Psoas muscle (tissue), 8 donors: Measurements from ENCODE around the gene SOCS3. TPM values are rescaled to one million over a fixed set of nuclear protein-coding genes. Genes with fewer than 3 reads are reported as not detected.

Experiments
- ATAC-seq, 4 donors: fragments of 200-7000 bp; cut with Tn5 transposase; one replicate each; pipeline ENCODE4 v1.9.1; 2020; ENCODE audit warnings: moderate library complexity in 3 of 4, mild to moderate bottlenecking in 2 of 4
- DNase-seq, 2 donors: peaks; one replicate each; pipeline ENCODE4 v3.0.0-alpha.2; 2020
- H3K27ac ChIP-seq: fragments of 200-600 bp; one replicate; pipeline ENCODE4 v1.8.0; 2022
- H3K27me3 ChIP-seq, 3 donors: fragments of 200-600 bp in 1 of 3; one replicate each; pipeline versions ENCODE4 v1.6.1 to v1.8.0; 2013 to 2022; ENCODE audit warnings: low read length in 2 of 3, mild to moderate bottlenecking in 2 of 3, moderate library complexity in 1 of 3; ENCODE audit not compliant: insufficient read depth in 3 of 3
- H3K36me3 ChIP-seq, 2 donors: fragments of 200-600 bp in 1 of 2; one replicate each; pipeline versions ENCODE4 v1.6.1 to v1.8.0; 2013 to 2022; ENCODE audit warnings: low read depth in 1 of 2, mild to moderate bottlenecking in 1 of 2, moderate library complexity in 1 of 2; ENCODE audit not compliant: insufficient read depth in 1 of 2
- H3K4me1 ChIP-seq: fragments of 200-600 bp; one replicate; pipeline ENCODE4 v1.8.0; 2022
- H3K4me3 ChIP-seq: fragments of 200-600 bp; one replicate; pipeline ENCODE4 v1.8.0; 2022; ENCODE audit warnings: mild to moderate bottlenecking
- H3K9me3 ChIP-seq: fragments of 200-600 bp; one replicate; pipeline ENCODE4 v1.8.0; 2022
- WGBS, 3 donors: extraction: QIAGEN DNeasy Blood & Tissue Kit; methylation state at CpG; one replicate each; pipeline versions ENCODE4 v1.1.6 to v1.1.7; 2013; 5-methylcytosine and 5-hydroxymethylcytosine counted together
- intact Hi-C, 2 donors: fragments of 100-400 bp; cut with DNase I; formaldehyde crosslinking; loops; one replicate each; pipeline versions ENCODE4 v1.11.0 to v1.14.2; 2022
- polyA plus RNA-seq, 3 donors: library from polyadenylated mRNA; stranded (reverse); fragments of 200-250 nt; gene quantifications; one replicate each; pipeline ENCODE4 v1.2.3, GENCODE V29; 2013
- total RNA-seq, 4 donors: library from RNA; stranded (reverse); fragmentation: NEBNext Ultra II Directional in 2 of 4; extraction: Animal tissue kit (Norgen Biotek cat#: 25700) in 2 of 4; gene quantifications; one replicate each; pipeline versions ENCODE4 v1.2.1 to v1.2.4, GENCODE V29; 2021 to 2023
- TF ChIP-seq, protein P1 (sequence below): fragments of 200-600 bp; IDR thresholded peaks from one replicate; pipeline ENCODE4 v1.8.0; 2022; ENCODE audit warnings: antibody characterized with exemption
- donor health status: healthy with polysubstance abuse.
- donor health status: DM: no; HTN: no; CAD: no; lungs with moderate emphysema.
- donor health status: Bipolar disorder and iron deficiency.
- donor health status: healthy.
- donor health status: DM: yes; HTN: yes; CAD: no.
- donor health status: DM: no; HTN: no; CAD: no.
- donor health status: DM: no; HTN: no; CAD: no.
- donor health status: DM: yes; HTN: yes; CAD: no.

SOCS3 gene
- total and polyA plus RNA-seq, 7 donors = 5.3 to 43.5 (median 17.4) TPM

DNA sequence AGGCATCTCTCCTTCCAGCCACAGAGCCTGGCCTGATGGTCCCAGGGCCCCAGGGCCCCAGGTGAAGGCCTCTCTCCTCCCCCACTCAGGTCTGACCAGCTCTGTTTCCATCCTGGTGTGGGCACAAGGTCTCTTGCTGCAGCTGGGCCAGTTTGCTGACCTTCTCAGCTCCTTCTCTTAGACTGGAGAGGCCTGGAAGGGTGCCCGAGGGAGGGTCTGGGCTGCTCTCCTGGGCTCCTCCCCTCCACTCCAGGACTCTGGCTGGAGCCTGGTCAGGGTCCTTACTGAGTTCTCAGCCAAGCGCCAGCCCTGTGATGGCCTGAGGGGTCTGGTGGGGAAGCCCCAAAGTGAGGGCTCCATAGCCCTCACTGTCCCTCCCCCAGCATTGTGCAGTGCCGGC lies 12.4 kb downstream of the SOCS3 start:
- ATAC-seq = no peak
- no peaks in the 10 kb centered on the region for H3K27me3 ChIP-seq
- 84 to 93% (median 92%) methylated on average over 3 of the region's 3 CpGs for WGBS, 3 donors
- peaks cover 71% of the 10 kb centered on the region for H3K4me1 ChIP-seq
- no peak overlapping the region for H3K4me3 ChIP-seq
- TF ChIP-seq, protein P1, sequence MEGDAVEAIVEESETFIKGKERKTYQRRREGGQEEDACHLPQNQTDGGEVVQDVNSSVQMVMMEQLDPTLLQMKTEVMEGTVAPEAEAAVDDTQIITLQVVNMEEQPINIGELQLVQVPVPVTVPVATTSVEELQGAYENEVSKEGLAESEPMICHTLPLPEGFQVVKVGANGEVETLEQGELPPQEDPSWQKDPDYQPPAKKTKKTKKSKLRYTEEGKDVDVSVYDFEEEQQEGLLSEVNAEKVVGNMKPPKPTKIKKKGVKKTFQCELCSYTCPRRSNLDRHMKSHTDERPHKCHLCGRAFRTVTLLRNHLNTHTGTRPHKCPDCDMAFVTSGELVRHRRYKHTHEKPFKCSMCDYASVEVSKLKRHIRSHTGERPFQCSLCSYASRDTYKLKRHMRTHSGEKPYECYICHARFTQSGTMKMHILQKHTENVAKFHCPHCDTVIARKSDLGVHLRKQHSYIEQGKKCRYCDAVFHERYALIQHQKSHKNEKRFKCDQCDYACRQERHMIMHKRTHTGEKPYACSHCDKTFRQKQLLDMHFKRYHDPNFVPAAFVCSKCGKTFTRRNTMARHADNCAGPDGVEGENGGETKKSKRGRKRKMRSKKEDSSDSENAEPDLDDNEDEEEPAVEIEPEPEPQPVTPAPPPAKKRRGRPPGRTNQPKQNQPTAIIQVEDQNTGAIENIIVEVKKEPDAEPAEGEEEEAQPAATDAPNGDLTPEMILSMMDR = no peak
- intact Hi-C loops = loop anchor here in 1 of 2 donors (2.0 kb wide), 1 partner anchor 51 kb away; no protein-coding TSS in a partner anchor
- no peaks in the 10 kb centered on the region for H3K36me3 ChIP-seq
- no peaks in the 10 kb centered on the region for H3K9me3 ChIP-seq
- no peak overlapping the region for H3K27ac ChIP-seq
- no peak for DNase-seq

DNA sequence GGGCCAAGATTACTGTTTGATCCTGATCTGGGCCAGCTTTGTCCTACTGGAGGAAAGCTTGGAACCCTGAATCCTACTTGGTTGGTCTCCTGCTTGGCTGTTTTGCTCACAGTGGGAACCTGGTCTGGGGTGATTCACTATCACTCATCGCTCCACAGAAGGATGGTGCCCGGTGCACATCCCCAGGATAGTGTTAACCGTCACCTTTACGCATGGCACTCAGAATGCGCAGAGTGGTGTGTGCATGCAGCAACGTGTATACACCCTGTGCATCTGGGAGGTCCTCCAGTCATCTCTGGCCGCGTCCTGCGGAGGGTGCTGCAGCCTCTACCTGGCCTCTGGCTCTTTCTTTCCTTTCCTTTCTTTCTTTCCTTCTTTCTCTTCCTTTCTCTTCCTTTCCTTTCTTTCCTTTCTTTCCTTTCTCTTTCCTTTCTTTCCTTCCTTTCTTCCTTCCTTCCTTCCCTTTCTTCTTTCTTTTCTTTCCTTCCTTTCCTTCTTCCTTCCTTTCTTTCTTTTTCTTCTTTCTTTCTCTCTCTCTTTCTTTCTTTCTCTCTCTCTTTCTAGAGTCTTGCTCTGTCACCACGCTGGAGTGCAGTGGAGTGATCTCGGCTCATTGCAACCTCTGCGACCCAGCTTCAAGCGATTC lies 13.1 kb downstream of the SOCS3 start:
- ATAC-seq (peak in 3 of 4 donors; percentile 8 to 33 (median 15)), DNase-seq (no peak)
- H3K4me3 ChIP-seq = no peak overlapping the region
- H3K27me3 ChIP-seq = no peaks in the 10 kb centered on the region
- peak overlapping the region; percentile 98 for H3K27ac ChIP-seq
- peaks cover 69% of the 10 kb centered on the region for H3K4me1 ChIP-seq
- no peaks in the 10 kb centered on the region for H3K36me3 ChIP-seq
- intact Hi-C loops = loop anchor here in 1 of 2 donors (2.0 kb wide), 1 partner anchor 50 kb away; no protein-coding TSS in a partner anchor
- H3K9me3 ChIP-seq = no peaks in the 10 kb centered on the region
- WGBS, 3 donors = 79 to 89% (median 81%) methylated on average over 13 of the region's 13 CpGs
- TF ChIP-seq, protein P1 = no peak

DNA sequence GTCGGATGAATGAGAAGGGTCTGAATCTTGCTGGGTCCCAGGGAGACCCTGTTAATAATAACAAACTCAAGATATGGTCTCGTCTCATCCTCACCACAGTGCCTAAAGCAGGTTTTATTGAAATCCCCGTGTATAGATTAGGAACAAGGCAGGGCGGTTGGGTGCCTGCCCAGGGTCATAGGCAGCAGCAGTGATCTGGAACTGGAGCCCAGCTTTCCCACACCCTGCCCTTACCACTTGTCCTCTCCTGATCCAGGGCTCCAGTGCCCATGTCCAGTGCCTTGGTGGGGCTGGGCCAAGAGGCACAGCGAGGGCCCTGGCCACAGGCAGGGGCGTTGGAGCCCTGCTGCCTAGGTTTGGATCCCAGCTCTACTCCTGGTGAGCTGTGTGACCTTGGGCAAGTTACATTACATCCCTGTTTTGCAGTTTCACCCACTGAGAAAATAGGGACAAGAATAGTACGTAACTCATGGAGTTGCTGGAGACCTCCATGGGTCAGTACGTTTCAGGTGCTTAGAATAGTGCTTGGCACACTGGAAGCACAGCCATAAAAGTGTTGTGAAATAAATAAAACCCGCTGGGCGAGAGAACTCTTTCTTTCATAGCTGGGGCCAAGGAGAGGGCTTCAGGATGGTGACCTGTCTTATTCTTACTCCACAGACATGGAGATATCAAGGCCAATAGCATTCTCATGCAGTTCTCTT lies 13.9 kb downstream of the SOCS3 start:
- Histone ChIP-seq H3K9me3 (no peaks in the 10 kb centered on the region), H3K27ac (peak overlapping the region; percentile 98), H3K36me3 (no peaks in the 10 kb centered on the region), H3K4me1 (peaks cover 67% of the 10 kb centered on the region), H3K4me3 (no peak overlapping the region), H3K27me3 (no peaks in the 10 kb centered on the region)
- 48 to 53% (median 53%) methylated on average over 10 of the region's 10 CpGs for WGBS, 3 donors
- TF ChIP-seq, protein P1 = no peak
- ATAC-seq (peak; percentile 46 to 78 (median 63)), DNase-seq (no peak)
- intact Hi-C loops = loop anchor here in 1 of 2 donors (2.0 kb wide), 1 partner anchor 49 kb away; no protein-coding TSS in a partner anchor

DNA sequence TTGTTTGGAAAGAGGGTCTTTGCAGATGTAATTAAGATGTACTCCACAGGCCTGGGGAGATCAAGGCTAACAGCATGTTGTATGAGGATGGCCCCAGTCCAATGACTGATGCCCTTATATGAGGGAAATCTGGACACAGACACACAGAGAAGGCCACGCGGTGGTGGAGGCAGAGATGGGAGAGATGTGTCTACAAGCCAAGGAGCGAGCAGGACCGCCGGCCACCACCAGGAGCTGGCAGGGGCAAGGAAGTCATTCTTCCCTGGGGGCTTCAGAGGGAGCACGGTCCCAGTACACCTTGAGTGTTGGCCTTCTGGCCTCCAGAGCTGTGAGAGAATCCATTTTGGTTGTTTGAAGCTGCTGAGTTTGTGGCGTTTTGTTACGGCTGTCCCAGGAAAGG lies 14.7 kb downstream of the SOCS3 start:
- intact Hi-C loops = no loop called here
- DNase-seq (no peak), ATAC-seq (no peak)
- Histone ChIP-seq H3K4me1 (peaks cover 67% of the 10 kb centered on the region), H3K9me3 (no peaks in the 10 kb centered on the region), H3K4me3 (no peak overlapping the region), H3K27ac (peak overlapping the region; percentile 98), H3K27me3 (no peaks in the 10 kb centered on the region), H3K36me3 (no peaks in the 10 kb centered on the region)
- TF ChIP-seq, protein P1 = peak; percentile 7
- 41 to 65% (median 50%) methylated on average over 8 of the region's 8 CpGs for WGBS, 3 donors
